Measurements from ENCODE around the gene SORCS2.

GRCh38 chr4:7148337-7148736 is 44.0 kb upstream of the SORCS2 start:
- TF ChIP-seq GATA2 (IDR thresholded peaks at IDR 0.05; ENCODE audit: low read depth, low read length): no peak
- TF ChIP-seq GATA3 (IDR thresholded peaks at IDR 0.05; ENCODE audit: low read depth, low read length): no peak

Data from SH-SY5Y (cell line).